GM18517 (cell line): ENCODE data around the gene ADAMTS14.

Experiments
- ATAC-seq: cut with Tn5 transposase; IDR thresholded peaks from one replicate; pipeline ENCODE4 v1.9.1; 2021; ENCODE audit warnings: mild to moderate bottlenecking, moderate library complexity; ENCODE audit not compliant: unreplicated experiment

The ADAMTS14 gene

GRCh38 chr10:70673929-70674559, 1.7 kb downstream of the ADAMTS14 start:
- ATAC-seq, result no peak

- no peak for ATAC-seq
Measured at GRCh38 chr10:70674560-70675495, 2.5 kb downstream of the ADAMTS14 start.

DNA sequence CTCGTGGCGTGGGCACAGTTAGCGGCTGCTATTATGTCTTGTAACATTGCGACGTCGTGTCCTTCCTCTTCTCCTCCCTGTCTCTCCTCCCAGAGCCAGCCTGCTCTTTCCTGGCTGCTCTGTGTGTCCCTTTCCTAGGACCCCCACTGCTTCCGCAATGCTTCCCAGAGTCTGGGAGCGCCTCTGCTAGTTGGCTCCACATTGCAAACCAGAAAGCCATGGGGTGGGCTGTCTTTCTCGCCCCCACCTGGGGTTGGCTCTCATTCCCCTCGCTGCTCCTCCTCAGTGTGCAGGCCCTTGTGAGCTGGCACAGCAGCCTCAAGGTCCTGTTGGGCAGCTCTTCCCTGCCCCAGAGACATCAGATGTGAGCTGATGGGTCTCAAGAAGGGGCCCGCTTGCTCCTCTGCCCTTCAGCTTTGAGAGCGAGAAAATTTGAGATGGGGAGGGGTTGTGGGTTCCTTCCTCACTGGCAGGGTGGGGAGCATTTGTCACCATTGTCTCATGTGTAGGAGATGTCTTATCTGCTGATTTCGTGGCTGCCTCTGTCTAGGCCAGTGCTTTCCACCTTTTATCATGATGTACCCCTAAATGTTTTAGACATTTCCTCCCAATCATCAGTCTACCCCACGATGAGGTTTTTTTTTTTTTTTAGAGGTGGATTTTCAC, 3.3 kb downstream of the ADAMTS14 start:
- no peak for ATAC-seq

DNA sequence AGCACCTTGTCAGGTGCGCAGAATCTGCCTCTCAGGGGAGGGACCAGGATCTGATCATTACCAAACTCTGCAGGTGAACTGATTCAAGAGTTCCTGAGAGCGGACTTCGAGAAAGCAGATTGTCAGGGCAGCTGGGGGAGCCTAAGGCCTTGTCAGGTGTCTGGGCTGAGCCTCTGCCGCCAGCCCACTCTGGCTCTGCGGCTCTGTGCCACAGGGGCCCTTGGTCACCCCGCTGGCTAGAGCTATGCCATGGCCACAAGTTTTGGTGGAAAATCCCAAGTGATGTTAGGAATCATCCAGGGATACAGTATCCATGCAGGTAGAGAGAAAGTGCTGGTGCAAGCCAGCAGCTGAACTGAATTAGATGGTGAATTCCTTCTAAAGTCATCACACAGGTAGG, 4.2 kb downstream of the ADAMTS14 start:
- no peak for ATAC-seq

GRCh38 chr10:70677016-70677415, 4.7 kb downstream of the ADAMTS14 start:
- no peak for ATAC-seq

DNA sequence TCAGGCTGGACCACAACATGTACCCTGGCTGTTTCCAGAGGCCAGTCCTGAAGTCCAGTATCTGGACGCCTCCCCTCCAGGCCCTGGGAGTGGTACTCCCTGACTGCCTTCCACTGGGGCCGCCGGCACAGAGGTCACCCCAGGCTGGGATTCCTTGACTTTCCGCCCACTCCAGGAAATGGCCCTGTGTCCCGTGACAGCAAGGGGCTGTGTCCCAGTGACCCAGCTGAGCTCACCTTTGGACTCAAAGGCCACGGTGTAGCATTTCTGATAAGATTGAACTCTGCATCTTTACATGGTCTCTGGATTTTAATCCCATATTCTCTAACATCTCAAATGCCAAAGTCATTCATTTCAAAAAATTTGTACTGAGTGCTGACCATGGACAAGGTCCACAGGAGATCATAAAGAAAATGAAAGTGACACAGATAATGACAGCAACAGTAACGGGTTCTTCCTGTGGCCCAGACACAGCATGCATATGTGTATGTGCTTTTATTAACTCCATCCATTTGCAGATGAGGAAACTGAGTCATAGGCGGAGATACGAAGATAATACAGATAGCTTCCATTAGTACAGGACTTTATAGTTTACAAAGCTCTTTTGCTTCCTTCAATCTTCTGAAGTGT, 5.4 kb downstream of the ADAMTS14 start:
- no peak for ATAC-seq

GRCh38 chr10:70678250-70678635, 5.9 kb downstream of the ADAMTS14 start:
- ATAC-seq, result no peak

DNA sequence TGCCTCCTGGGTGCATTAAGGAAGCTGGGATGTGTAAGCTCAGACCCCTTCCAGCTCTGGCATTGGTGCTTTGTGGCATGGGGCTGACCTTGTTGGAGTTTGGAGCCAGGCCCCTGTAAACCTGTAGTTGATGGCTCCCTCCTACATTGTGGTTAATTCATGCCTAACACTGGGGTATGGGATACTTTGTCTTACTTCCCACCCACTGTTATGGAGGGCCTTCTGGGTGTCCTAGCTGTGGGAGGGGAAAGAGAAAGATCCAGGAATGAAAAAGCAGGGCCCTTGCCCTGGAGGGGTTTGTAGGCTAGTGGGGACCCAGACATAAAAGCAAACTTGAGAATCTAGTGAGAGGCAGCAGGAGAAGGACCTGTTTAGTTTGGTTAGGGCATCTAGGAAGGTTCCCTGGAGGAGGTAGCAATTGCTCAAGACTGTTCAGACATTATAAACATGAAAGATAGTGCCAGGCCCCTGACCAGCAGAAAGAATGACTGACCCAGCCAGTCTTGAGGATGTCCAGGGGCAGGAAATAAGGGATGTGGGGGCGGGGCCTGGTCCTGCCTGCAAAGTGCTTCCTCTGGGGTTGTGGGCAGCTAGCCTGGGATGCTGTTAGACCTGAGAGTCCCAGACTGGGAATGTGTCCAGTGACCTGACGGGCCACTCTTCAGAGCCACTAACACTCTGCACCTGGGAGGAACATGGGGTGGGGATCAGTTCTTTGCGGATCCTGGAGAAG, 6.6 kb downstream of the ADAMTS14 start:
- no peak for ATAC-seq

GRCh38 chr10:70679498-70679897, 7.2 kb downstream of the ADAMTS14 start:
- ATAC-seq, result no peak

GRCh38 chr10:70680899-70681730, 8.8 kb downstream of the ADAMTS14 start:
- ATAC-seq, result no peak

GRCh38 chr10:70681731-70682005, 9.4 kb downstream of the ADAMTS14 start:
- ATAC-seq, result no peak

GRCh38 chr10:70682920-70683600, 10.8 kb downstream of the ADAMTS14 start:
- ATAC-seq, result no peak

- no peak for ATAC-seq
Measured at GRCh38 chr10:70683601-70683934, 11.3 kb downstream of the ADAMTS14 start.

DNA sequence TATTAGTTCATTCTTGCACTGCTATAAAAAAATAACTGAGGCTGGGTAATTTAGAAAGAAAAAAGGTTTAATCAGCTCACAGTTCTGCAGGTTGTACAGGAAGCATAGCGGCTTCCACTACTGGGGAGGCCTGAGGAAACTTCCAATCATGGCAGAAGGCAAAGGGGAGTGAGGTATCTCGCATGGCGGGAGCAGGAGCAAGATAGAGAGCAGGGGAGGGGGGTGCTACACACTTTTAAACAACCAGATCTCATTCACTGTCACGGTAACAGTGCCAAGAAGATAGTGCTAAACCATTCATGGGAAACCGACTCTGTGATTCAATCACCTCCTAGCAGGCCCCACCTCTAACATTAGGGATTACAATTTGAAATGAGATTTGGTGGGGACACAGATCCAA, 11.6 kb downstream of the ADAMTS14 start:
- ATAC-seq, result no peak

DNA sequence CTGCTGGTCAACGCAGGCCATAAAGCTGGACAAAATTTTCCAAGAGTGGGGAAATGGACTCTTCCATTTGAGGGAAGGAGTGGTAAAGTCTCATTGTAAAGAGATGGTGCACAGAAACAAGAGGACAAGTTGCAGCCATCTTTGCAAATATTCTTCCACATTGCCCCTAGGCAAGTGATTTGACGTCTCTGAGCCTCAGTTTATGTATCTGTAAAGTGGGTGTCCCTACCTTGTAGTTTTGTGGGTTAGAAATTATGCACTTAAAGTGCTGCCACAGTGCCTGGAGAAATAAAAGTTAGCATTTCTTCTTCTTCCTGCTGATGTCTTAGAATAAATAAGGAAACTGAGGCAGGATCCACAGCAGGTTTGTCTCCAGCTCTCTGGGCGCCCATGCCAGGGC, 12.1 kb downstream of the ADAMTS14 start:
- ATAC-seq, result no peak

GRCh38 chr10:70684839-70685454, 12.6 kb downstream of the ADAMTS14 start:
- no peak for ATAC-seq

DNA sequence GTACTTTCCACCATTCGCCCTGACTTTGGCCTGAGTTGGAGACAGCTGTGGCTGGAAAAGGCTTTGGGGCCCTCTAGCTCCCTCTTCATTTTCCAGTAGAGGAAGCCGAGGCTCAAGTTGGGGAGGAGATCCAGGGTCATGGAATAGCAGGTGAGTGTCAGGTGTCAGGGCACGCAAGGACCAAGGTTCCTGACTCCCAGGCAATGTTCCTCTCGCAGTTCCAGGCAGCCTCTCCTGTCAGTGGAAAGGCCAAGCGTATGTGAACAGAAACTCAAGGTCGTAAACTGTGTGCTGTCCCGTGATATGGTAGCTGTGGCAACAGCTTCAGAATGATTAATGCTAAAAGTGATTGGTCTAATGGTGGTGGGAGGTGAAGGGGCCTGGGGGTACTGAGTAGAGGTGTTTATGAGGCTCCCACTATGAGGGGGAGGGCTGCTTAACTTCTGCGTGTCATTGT, 13.2 kb downstream of the ADAMTS14 start:
- ATAC-seq, result no peak

DNA sequence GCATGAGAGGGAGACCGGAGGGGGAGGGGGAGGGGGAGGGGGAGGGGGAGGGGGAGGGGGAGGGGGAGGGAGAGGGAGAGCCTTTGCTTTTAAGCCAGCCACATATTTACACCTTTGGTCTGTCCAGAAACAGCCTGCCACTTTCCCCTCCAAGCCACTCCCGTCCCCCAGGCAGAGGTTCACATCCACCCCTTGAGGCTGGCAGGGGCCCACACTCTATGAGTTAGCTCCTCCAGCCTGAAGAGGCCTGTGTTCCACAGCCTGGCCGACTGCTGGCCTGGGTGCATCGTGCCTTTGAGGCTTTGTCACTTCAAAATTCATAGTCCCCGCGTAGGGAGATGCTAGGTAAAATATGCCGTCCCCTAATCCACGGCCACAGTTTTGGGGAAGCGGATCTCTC, 16.5 kb downstream of the ADAMTS14 start:
- no peak for ATAC-seq

- no peak for ATAC-seq
Measured at GRCh38 chr10:70689661-70690060, 17.4 kb downstream of the ADAMTS14 start.
